ENCODE data around the gene PCED1A.
"Not testable (repeated sequence)": the region's sequence is repeated elsewhere in the genome, so short reads cannot be mapped to it uniquely, and the experiment has no call there.

The PCED1A gene

GRCh38 chr20:2837221-2837960 is 3.1 kb downstream of the PCED1A start:
- H3K36me3 ChIP-seq, result 0 out of 2 replicates have a peak, but pooled peaks cover 4% of the 10 kb centered on the region
- DNase-seq, result no peak
- H3K27me3 ChIP-seq, result no peaks in the 10 kb centered on the region
- H3K9me3 ChIP-seq, result no peaks in the 10 kb centered on the region; the same call in 1 of the 2 replicates
- H3K4me1 ChIP-seq, result no peaks in the 10 kb centered on the region
- H3K4me3 ChIP-seq (ENCODE audit: low read depth, low read length), result no peak overlapping the region
- TF ChIP-seq CTCF (IDR thresholded peaks at IDR 0.05; ENCODE audit: low read depth, low read length), result no peak

GRCh38 chr20:2836035-2836434 is 4.4 kb downstream of the PCED1A start:
- Histone ChIP-seq H3K36me3 (0 out of 2 replicates have a peak, but pooled peaks cover 4% of the 10 kb centered on the region), H3K4me3 (ENCODE audit: low read depth, low read length) (no peak overlapping the region), H3K27me3 (no peaks in the 10 kb centered on the region), H3K4me1 (no peaks in the 10 kb centered on the region), H3K9me3 (no peaks in the 10 kb centered on the region; the same call in 1 of the 2 replicates)
- DNase-seq, result no peak
- TF ChIP-seq CTCF (IDR thresholded peaks at IDR 0.05; ENCODE audit: low read depth, low read length), result no peak

- no peaks in the 10 kb centered on the region; the same call in 1 of the 2 replicates for H3K9me3 ChIP-seq
- H3K4me1 ChIP-seq, result no peaks in the 10 kb centered on the region
- no peak overlapping the region for H3K4me3 ChIP-seq (ENCODE audit: low read depth, low read length)
- H3K27me3 ChIP-seq, result no peaks in the 10 kb centered on the region
- no peak for TF ChIP-seq CTCF (IDR thresholded peaks at IDR 0.05; ENCODE audit: low read depth, low read length)
- DNase-seq, result no peak
- H3K36me3 ChIP-seq, result 0 out of 2 replicates have a peak, but pooled peaks cover 4% of the 10 kb centered on the region
These were observed 5.1 kb downstream of the PCED1A start for GRCh38 chr20:2835331-2835796.

- H3K9me3 ChIP-seq, result no peaks in the 10 kb centered on the region
- 0 out of 2 replicates have a peak, but pooled peaks cover 4% of the 10 kb centered on the region for H3K36me3 ChIP-seq
- H3K4me3 ChIP-seq (ENCODE audit: low read depth, low read length), result no peak overlapping the region
- no peaks in the 10 kb centered on the region for H3K27me3 ChIP-seq
- no peak for DNase-seq
- no peak for TF ChIP-seq CTCF (IDR thresholded peaks at IDR 0.05; ENCODE audit: low read depth, low read length)
- no peaks in the 10 kb centered on the region for H3K4me1 ChIP-seq
These were observed 5.9 kb downstream of the PCED1A start for GRCh38 chr20:2834401-2835110.

- Histone ChIP-seq H3K27me3 (no peaks in the 10 kb centered on the region), H3K36me3 (0 out of 2 replicates have a peak, but pooled peaks cover 4% of the 10 kb centered on the region), H3K9me3 (no peaks in the 10 kb centered on the region), H3K4me1 (no peaks in the 10 kb centered on the region), H3K4me3 (ENCODE audit: low read depth, low read length) (no peak overlapping the region)
- DNase-seq, result no peak
- TF ChIP-seq CTCF (IDR thresholded peaks at IDR 0.05; ENCODE audit: low read depth, low read length), result no peak
These were observed 6.7 kb downstream of the PCED1A start for GRCh38 chr20:2833761-2834160.

- DNase-seq, result not testable (repeated sequence)
These were observed 9.2 kb downstream of the PCED1A start for GRCh38 chr20:2831206-2831605.

More at GRCh38 chr20:2831206-2831605, 9.2 kb downstream of the PCED1A start:
- not testable (repeated sequence) for H3K4me3 ChIP-seq (ENCODE audit: low read depth, low read length); H3K4me1 ChIP-seq; H3K9me3 ChIP-seq; H3K36me3 ChIP-seq; H3K27me3 ChIP-seq
